ENCODE data around the gene TARS3.

DNA sequence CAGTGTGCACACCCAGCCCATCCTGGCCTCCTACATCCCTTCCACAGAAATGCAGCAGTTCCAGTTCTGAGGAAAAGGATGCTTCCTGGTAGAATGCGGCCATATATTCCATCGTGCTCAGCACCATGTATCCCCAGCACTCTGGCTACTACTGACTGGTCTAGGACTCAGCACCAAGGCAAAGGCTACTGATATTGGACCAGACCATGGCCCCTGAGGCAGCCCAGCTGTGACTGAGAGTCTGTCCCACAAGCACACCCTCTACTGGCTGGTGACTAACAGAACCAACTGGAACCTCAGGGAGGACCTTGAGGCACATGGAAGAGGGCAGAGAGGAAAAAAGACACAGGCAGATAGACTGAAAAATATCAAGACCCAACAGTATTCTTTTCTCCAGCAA is 30.0 kb downstream of the TARS3 start:
- TF ChIP-seq, protein P1, sequence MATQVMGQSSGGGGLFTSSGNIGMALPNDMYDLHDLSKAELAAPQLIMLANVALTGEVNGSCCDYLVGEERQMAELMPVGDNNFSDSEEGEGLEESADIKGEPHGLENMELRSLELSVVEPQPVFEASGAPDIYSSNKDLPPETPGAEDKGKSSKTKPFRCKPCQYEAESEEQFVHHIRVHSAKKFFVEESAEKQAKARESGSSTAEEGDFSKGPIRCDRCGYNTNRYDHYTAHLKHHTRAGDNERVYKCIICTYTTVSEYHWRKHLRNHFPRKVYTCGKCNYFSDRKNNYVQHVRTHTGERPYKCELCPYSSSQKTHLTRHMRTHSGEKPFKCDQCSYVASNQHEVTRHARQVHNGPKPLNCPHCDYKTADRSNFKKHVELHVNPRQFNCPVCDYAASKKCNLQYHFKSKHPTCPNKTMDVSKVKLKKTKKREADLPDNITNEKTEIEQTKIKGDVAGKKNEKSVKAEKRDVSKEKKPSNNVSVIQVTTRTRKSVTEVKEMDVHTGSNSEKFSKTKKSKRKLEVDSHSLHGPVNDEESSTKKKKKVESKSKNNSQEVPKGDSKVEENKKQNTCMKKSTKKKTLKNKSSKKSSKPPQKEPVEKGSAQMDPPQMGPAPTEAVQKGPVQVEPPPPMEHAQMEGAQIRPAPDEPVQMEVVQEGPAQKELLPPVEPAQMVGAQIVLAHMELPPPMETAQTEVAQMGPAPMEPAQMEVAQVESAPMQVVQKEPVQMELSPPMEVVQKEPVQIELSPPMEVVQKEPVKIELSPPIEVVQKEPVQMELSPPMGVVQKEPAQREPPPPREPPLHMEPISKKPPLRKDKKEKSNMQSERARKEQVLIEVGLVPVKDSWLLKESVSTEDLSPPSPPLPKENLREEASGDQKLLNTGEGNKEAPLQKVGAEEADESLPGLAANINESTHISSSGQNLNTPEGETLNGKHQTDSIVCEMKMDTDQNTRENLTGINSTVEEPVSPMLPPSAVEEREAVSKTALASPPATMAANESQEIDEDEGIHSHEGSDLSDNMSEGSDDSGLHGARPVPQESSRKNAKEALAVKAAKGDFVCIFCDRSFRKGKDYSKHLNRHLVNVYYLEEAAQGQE (IDR thresholded peaks at IDR 0.05; ENCODE audit: insufficient read depth in 1 of 2, low read depth in 2 of 2, low read length in 2 of 2) = no peak
- no peak for TF ChIP-seq TAF1 (IDR thresholded peaks at IDR 0.05; ENCODE audit: borderline replicate concordance, insufficient read depth, low read length)
- TF ChIP-seq POLR2AphosphoS5 (IDR thresholded peaks at IDR 0.05; ENCODE audit: low read depth, low read length) = no peak

All from PFSK-1 (cell line).